Upper lobe of left lung (tissue), 4 donors: Measurements from ENCODE around the gene NDUFB8.

Experiments used
- EP300 ChIP-seq, 4 donors: sonication (generic); formaldehyde crosslinking; IDR thresholded peaks; one replicate each; pipeline ENCODE4 v1.5.1; 2017; ENCODE audit warnings: antibody characterized with exemption in 4 of 4, control low read depth in 2 of 4
- TF ChIP-seq, protein P1 (sequence below), 6 experiments: fragments of 450-650 bp in 4 of 6; fragments of 200-600 bp in 2 of 6; sonication (generic) in 2 of 6; IDR thresholded peaks; one replicate each; pipeline ENCODE4 v1.5.1; 2016 to 2019; ENCODE audit warnings: antibody characterized with exemption in 6 of 6

DNA sequence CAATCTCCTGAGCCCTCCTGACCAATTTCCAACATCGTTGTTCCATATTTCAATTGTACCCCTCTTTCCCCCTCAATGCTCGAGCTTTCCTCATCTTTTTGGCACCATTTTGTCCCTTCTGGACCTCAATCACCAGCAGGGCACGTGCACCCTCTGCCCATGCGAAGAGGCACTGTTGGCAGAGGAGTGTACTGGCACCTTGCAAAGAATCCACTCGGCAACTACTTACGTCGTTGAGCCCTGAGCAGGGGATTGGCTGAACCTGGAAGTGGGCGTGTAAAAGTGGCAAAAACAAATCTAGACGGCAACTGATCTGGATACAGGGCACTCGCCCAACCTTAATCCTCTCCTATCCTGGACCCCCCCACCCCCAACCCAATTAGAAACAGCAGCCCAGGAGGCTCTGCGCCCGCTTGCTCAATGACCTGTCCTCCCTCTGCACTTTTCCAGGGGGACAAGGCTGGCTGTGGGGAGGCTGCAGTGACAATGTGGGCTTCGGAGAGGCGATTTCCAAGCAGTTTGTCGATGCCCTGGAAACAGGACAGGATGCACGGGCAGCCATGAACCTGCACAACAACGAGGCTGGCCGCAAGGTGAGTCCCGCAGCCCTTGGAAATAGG lies 48.1 kb downstream of the NDUFB8 start:
- TF ChIP-seq, protein P1, sequence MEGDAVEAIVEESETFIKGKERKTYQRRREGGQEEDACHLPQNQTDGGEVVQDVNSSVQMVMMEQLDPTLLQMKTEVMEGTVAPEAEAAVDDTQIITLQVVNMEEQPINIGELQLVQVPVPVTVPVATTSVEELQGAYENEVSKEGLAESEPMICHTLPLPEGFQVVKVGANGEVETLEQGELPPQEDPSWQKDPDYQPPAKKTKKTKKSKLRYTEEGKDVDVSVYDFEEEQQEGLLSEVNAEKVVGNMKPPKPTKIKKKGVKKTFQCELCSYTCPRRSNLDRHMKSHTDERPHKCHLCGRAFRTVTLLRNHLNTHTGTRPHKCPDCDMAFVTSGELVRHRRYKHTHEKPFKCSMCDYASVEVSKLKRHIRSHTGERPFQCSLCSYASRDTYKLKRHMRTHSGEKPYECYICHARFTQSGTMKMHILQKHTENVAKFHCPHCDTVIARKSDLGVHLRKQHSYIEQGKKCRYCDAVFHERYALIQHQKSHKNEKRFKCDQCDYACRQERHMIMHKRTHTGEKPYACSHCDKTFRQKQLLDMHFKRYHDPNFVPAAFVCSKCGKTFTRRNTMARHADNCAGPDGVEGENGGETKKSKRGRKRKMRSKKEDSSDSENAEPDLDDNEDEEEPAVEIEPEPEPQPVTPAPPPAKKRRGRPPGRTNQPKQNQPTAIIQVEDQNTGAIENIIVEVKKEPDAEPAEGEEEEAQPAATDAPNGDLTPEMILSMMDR (IDR thresholded peaks at IDR 0.05), result no peak
- TF ChIP-seq EP300 (IDR thresholded peaks at IDR 0.05), result no peak
